ENCODE measurements around the gene ZNF436.

- TF ChIP-seq, protein P1, sequence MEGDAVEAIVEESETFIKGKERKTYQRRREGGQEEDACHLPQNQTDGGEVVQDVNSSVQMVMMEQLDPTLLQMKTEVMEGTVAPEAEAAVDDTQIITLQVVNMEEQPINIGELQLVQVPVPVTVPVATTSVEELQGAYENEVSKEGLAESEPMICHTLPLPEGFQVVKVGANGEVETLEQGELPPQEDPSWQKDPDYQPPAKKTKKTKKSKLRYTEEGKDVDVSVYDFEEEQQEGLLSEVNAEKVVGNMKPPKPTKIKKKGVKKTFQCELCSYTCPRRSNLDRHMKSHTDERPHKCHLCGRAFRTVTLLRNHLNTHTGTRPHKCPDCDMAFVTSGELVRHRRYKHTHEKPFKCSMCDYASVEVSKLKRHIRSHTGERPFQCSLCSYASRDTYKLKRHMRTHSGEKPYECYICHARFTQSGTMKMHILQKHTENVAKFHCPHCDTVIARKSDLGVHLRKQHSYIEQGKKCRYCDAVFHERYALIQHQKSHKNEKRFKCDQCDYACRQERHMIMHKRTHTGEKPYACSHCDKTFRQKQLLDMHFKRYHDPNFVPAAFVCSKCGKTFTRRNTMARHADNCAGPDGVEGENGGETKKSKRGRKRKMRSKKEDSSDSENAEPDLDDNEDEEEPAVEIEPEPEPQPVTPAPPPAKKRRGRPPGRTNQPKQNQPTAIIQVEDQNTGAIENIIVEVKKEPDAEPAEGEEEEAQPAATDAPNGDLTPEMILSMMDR (IDR thresholded peaks at IDR 0.05 in 4 of 5, conservative IDR thresholded peaks at IDR 0.05 in 1 of 5), result no peak
- TF ChIP-seq POLR2A (IDR thresholded peaks at IDR 0.05), result no peak
Measured at GRCh38 chr1:23330846-23331245, 38.8 kb downstream of the ZNF436 start.
